Measurements from ENCODE around the gene METTL6. TPM values are rescaled to one million over a fixed set of nuclear protein-coding genes. Genes with fewer than 3 reads are reported as not detected.

Gene METTL6
- polyA plus RNA-seq, 1 donor (not counting 4 experiments of a cell fraction or from before 2014, with no cell fraction given), result 16.3 TPM

GRCh38 chr3:15409239-15409638, 18.1 kb downstream of the METTL6 start:
- Histone ChIP-seq H3K4me2 (ENCODE audit: control insufficient read depth, extremely low read depth, insufficient read depth, low read depth, low read length) (no peak overlapping the region), H3K9me3 (ENCODE audit: control insufficient read depth, low read depth, low read length) (no peaks in the 10 kb centered on the region), H2AFZ (ENCODE audit: control insufficient read depth, low read length) (no peak overlapping the region), H3K9ac (ENCODE audit: control insufficient read depth, extremely low read depth, insufficient read depth, low read length) (no peak overlapping the region), H3K4me3 (ENCODE audit: control insufficient read depth in 2 of 3, extremely low read depth in 1 of 3, insufficient read depth in 2 of 3, low read depth in 1 of 3, low read length in 3 of 3) (no peak overlapping the region), H3K36me3 (ENCODE audit: control insufficient read depth in 2 of 2, extremely low read depth in 1 of 2, insufficient read depth in 2 of 2, low read length in 2 of 2) (peaks cover 2 to 11% of the 10 kb centered on the region in 2 experiments), H3K4me1 (ENCODE audit: control insufficient read depth, extremely low read depth, insufficient read depth, low read length) (no peaks in the 10 kb centered on the region), H3K9me1 (ENCODE audit: control insufficient read depth, extremely low read depth, insufficient read depth, low read length) (no peaks in the 10 kb centered on the region), H3K27me3 (ENCODE audit: control insufficient read depth, extremely low read depth, insufficient read depth, low read length) (no peaks in the 10 kb centered on the region), H4K20me1 (ENCODE audit: control insufficient read depth, extremely low read depth, insufficient read depth, low read length) (no peaks in the 10 kb centered on the region), H3K27ac (ENCODE audit: control insufficient read depth, insufficient read depth, low read length) (no peak overlapping the region), H3K79me2 (ENCODE audit: control insufficient read depth, insufficient read depth, low read length) (no peaks in the 10 kb centered on the region)
- FAIRE-seq, result no peak
- dilution Hi-C loops (cut with MboI; ENCODE audit: extremely low pct_ligation_motif_present, low sequenced_read_pairs), result no loop called here
- no peak for DNase-seq (ENCODE audit: low read depth, low spot score)
- TF ChIP-seq CTCF (optimal IDR thresholded peaks at IDR 0.05 in 1 of 3, IDR thresholded peaks at IDR 0.05 in 1 of 3, conservative IDR thresholded peaks at IDR 0.05 in 1 of 3; ENCODE audit: extremely low read depth in 1 of 3, insufficient read depth in 2 of 3, low read length in 3 of 3) (no peak), EZH2 (IDR thresholded peaks at IDR 0.05; ENCODE audit: low read length) (no peak)

GRCh38 chr3:15405448-15406050, 21.8 kb downstream of the METTL6 start:
- no peaks in the 10 kb centered on the region for H3K79me2 ChIP-seq (ENCODE audit: control insufficient read depth, insufficient read depth, low read length)
- no peak for FAIRE-seq
- no peak overlapping the region for H3K27ac ChIP-seq (ENCODE audit: control insufficient read depth, insufficient read depth, low read length)
- no peaks in the 10 kb centered on the region for H3K27me3 ChIP-seq (ENCODE audit: control insufficient read depth, extremely low read depth, insufficient read depth, low read length)
- H3K4me2 ChIP-seq (ENCODE audit: control insufficient read depth, extremely low read depth, insufficient read depth, low read depth, low read length), result no peak overlapping the region
- H3K4me3 ChIP-seq (ENCODE audit: control insufficient read depth in 2 of 3, extremely low read depth in 1 of 3, insufficient read depth in 2 of 3, low read depth in 1 of 3, low read length in 3 of 3), result no peak overlapping the region
- H3K4me1 ChIP-seq (ENCODE audit: control insufficient read depth, extremely low read depth, insufficient read depth, low read length), result no peaks in the 10 kb centered on the region
- dilution Hi-C loops (cut with MboI; ENCODE audit: extremely low pct_ligation_motif_present, low sequenced_read_pairs), result no loop called here
- H3K36me3 ChIP-seq (ENCODE audit: control insufficient read depth in 2 of 2, extremely low read depth in 1 of 2, insufficient read depth in 2 of 2, low read length in 2 of 2), result no peaks in the 10 kb centered on the region
- no peak for TF ChIP-seq EZH2 (IDR thresholded peaks at IDR 0.05; ENCODE audit: low read length)
- peak in 2 of 3 experiments; percentile 37 to 49 for TF ChIP-seq CTCF (optimal IDR thresholded peaks at IDR 0.05 in 1 of 3, IDR thresholded peaks at IDR 0.05 in 1 of 3, conservative IDR thresholded peaks at IDR 0.05 in 1 of 3; ENCODE audit: extremely low read depth in 1 of 3, insufficient read depth in 2 of 3, low read length in 3 of 3)
- no peaks in the 10 kb centered on the region for H4K20me1 ChIP-seq (ENCODE audit: control insufficient read depth, extremely low read depth, insufficient read depth, low read length)
- no peak overlapping the region for H3K9ac ChIP-seq (ENCODE audit: control insufficient read depth, extremely low read depth, insufficient read depth, low read length)
- DNase-seq (ENCODE audit: low read depth, low spot score), result no peak
- no peaks in the 10 kb centered on the region for H3K9me1 ChIP-seq (ENCODE audit: control insufficient read depth, extremely low read depth, insufficient read depth, low read length)
- H3K9me3 ChIP-seq (ENCODE audit: control insufficient read depth, low read depth, low read length), result no peaks in the 10 kb centered on the region
- no peak overlapping the region for H2AFZ ChIP-seq (ENCODE audit: control insufficient read depth, low read length)
